GM06990 (cell line): Measurements from ENCODE around the gene VPS11.
"Not testable (repeated sequence)": the region's sequence is repeated elsewhere in the genome, so short reads cannot be mapped to it uniquely, and the experiment has no call there.

Source experiments
- DNase-seq: peaks from one replicate; pipeline ENCODE4 v3.0.0-alpha.2; 2011; ENCODE audit not compliant: insufficient read length; ENCODE audit errors: extremely low read depth
- H3K27me3 ChIP-seq: replicated peaks from 2 replicates; pipeline ENCODE4 v1.6.0; 2011; ENCODE audit warnings: low read length; ENCODE audit not compliant: control insufficient read depth, insufficient read depth
- H3K36me3 ChIP-seq: 2 replicates; pipeline ENCODE4 v1.5.1; 2011; ENCODE audit warnings: low read length; ENCODE audit not compliant: control insufficient read depth, insufficient read depth
- H3K4me3 ChIP-seq: replicated peaks from 2 replicates; pipeline ENCODE4 v1.5.1; 2011; ENCODE audit warnings: low read depth, mild to moderate bottlenecking, control low read depth, low read length
- CTCF ChIP-seq: IDR thresholded peaks from 2 replicates; pipeline ENCODE4 v1.5.1; 2011; ENCODE audit warnings: low read length, control low read depth, mild to moderate bottlenecking, inconsistent platforms; ENCODE audit not compliant: insufficient read depth, poor library complexity, severe bottlenecking

VPS11 gene

GRCh38 chr11:119099711-119100110, 32.1 kb downstream of the VPS11 start:
- TF ChIP-seq CTCF, result no peak
- H3K4me3 ChIP-seq, result no peak overlapping the region
- no peaks in the 10 kb centered on the region for H3K27me3 ChIP-seq
- DNase-seq, result no peak
- H3K36me3 ChIP-seq, result peaks cover 10% of the 10 kb centered on the region

- Histone ChIP-seq H3K4me3 (peak overlapping the region; percentile 92), H3K36me3 (peaks cover 10% of the 10 kb centered on the region), H3K27me3 (no peaks in the 10 kb centered on the region)
- no peak for DNase-seq
- TF ChIP-seq CTCF, result peak; percentile 45
Observed at GRCh38 chr11:119100246-119100970, 32.8 kb downstream of the VPS11 start.

- DNase-seq, result no peak
- H3K36me3 ChIP-seq, result peaks cover 10% of the 10 kb centered on the region
- TF ChIP-seq CTCF, result peak; percentile 15
- H3K27me3 ChIP-seq, result no peaks in the 10 kb centered on the region
- peak overlapping the region; percentile 92 for H3K4me3 ChIP-seq
Observed at GRCh38 chr11:119100994-119101758, 33.6 kb downstream of the VPS11 start.

GRCh38 chr11:119101759-119102423, 34.3 kb downstream of the VPS11 start, which contains the start of gene DPAGT1:
Gene DPAGT1, minus strand, starts transcription at chr11:119101853. Its CDS starts 198 bp downstream, at chr11:119101655.
- Histone ChIP-seq H3K27me3 (no peaks in the 10 kb centered on the region), H3K4me3 (peak within 1 kb of the TSS; percentile 92), H3K36me3 (peaks cover 6% of the 10 kb centered on the region)
- peak; percentile 87 for DNase-seq
- no peak for TF ChIP-seq CTCF

GRCh38 chr11:119103161-119103664, 35.6 kb downstream of the VPS11 start:
- H3K4me3 ChIP-seq, result peak overlapping the region; percentile 92
- not testable (repeated sequence) for DNase-seq, H3K27me3 ChIP-seq, H3K36me3 ChIP-seq
